ENCODE results near the gene ASAP3. TPM values are rescaled to one million over a fixed set of nuclear protein-coding genes. Genes with fewer than 3 reads are reported as not detected.
A peak's percentile ranks its signal among the peaks of the same experiment; 100 is the strongest.

Gene ASAP3
- total and polyA plus RNA-seq, 2 experiments from 2014 or later: 62.0 to 157 TPM

GRCh38 chr1:23422941-23423340 is 61.0 kb downstream of the ASAP3 start:
- Histone ChIP-seq H3K27ac (peak overlapping the region; percentile 95), H3K27me3 (no peaks in the 10 kb centered on the region), H3K36me3 (no peaks in the 10 kb centered on the region), H3K4me3 (peak overlapping the region; percentile 52), H3K9me3 (ENCODE audit: low read depth) (no peaks in the 10 kb centered on the region), H3K4me1 (ENCODE audit: low read depth) (peaks cover 43% of the 10 kb centered on the region)
- no peak for DNase-seq (ENCODE audit: low read depth in 1 of 2, low spot score in 1 of 2)
- TF ChIP-seq CTCF (IDR thresholded peaks at IDR 0.05; ENCODE audit: low read depth, low read length): no peak

- Histone ChIP-seq H3K27me3 (no peaks in the 10 kb centered on the region), H3K4me3 (no peak overlapping the region), H3K4me1 (ENCODE audit: low read depth) (peaks cover 49% of the 10 kb centered on the region), H3K9me3 (ENCODE audit: low read depth) (no peaks in the 10 kb centered on the region), H3K36me3 (no peaks in the 10 kb centered on the region), H3K27ac (peak overlapping the region; percentile 95)
- peak; percentile 15 to 88 for DNase-seq (ENCODE audit: low read depth in 1 of 2, low spot score in 1 of 2)
- TF ChIP-seq CTCF (IDR thresholded peaks at IDR 0.05; ENCODE audit: low read depth, low read length): no peak
These were observed 61.6 kb downstream of the ASAP3 start for GRCh38 chr1:23422241-23422877.

- no peaks in the 10 kb centered on the region for H3K9me3 ChIP-seq (ENCODE audit: low read depth)
- no peaks in the 10 kb centered on the region for H3K27me3 ChIP-seq
- H3K4me1 ChIP-seq (ENCODE audit: low read depth): peaks cover 54% of the 10 kb centered on the region
- peak in 1 of 2 donors; percentile 74 for DNase-seq (ENCODE audit: low read depth in 1 of 2, low spot score in 1 of 2)
- H3K4me3 ChIP-seq: peak overlapping the region; percentile 2
- H3K36me3 ChIP-seq: peaks cover 2% of the 10 kb centered on the region
- H3K27ac ChIP-seq: no peak overlapping the region
- TF ChIP-seq CTCF (IDR thresholded peaks at IDR 0.05; ENCODE audit: low read depth, low read length): peak; percentile 30
These were observed 62.2 kb downstream of the ASAP3 start for GRCh38 chr1:23421753-23422240.

- H3K27me3 ChIP-seq: no peaks in the 10 kb centered on the region
- TF ChIP-seq CTCF (IDR thresholded peaks at IDR 0.05; ENCODE audit: low read depth, low read length): no peak
- peaks cover 6% of the 10 kb centered on the region for H3K36me3 ChIP-seq
- H3K9me3 ChIP-seq (ENCODE audit: low read depth): no peaks in the 10 kb centered on the region
- DNase-seq (ENCODE audit: low read depth in 1 of 2, low spot score in 1 of 2): no peak
- H3K4me3 ChIP-seq: no peak overlapping the region
- H3K27ac ChIP-seq: no peak overlapping the region
- H3K4me1 ChIP-seq (ENCODE audit: low read depth): peaks cover 54% of the 10 kb centered on the region
These were observed 62.6 kb downstream of the ASAP3 start for GRCh38 chr1:23421343-23421742.

GRCh38 chr1:23420778-23421177 is 63.2 kb downstream of the ASAP3 start:
- peaks cover 9% of the 10 kb centered on the region for H3K36me3 ChIP-seq
- no peaks in the 10 kb centered on the region for H3K27me3 ChIP-seq
- no peaks in the 10 kb centered on the region for H3K9me3 ChIP-seq (ENCODE audit: low read depth)
- H3K4me1 ChIP-seq (ENCODE audit: low read depth): peaks cover 54% of the 10 kb centered on the region
- DNase-seq (ENCODE audit: low read depth in 1 of 2, low spot score in 1 of 2): no peak
- no peak overlapping the region for H3K4me3 ChIP-seq
- no peak for TF ChIP-seq CTCF (IDR thresholded peaks at IDR 0.05; ENCODE audit: low read depth, low read length)
- no peak overlapping the region for H3K27ac ChIP-seq
